DMS153 treated with DMSO at 0.1 percent for 48 hours (cell line): ENCODE data around the gene MBLAC1.

Experiments used
- DNase-seq: peaks from one replicate; lab custom pipeline; 2025; ENCODE audit not compliant: unreplicated experiment; lab: John Stamatoyannopoulos, UW

MBLAC1 gene, protein sequence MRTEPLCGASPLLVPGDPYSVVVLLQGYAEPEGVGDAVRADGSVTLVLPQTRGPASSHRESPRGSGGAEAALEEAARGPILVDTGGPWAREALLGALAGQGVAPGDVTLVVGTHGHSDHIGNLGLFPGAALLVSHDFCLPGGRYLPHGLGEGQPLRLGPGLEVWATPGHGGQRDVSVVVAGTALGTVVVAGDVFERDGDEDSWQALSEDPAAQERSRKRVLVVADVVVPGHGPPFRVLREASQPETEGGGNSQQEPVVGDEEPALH

DNA sequence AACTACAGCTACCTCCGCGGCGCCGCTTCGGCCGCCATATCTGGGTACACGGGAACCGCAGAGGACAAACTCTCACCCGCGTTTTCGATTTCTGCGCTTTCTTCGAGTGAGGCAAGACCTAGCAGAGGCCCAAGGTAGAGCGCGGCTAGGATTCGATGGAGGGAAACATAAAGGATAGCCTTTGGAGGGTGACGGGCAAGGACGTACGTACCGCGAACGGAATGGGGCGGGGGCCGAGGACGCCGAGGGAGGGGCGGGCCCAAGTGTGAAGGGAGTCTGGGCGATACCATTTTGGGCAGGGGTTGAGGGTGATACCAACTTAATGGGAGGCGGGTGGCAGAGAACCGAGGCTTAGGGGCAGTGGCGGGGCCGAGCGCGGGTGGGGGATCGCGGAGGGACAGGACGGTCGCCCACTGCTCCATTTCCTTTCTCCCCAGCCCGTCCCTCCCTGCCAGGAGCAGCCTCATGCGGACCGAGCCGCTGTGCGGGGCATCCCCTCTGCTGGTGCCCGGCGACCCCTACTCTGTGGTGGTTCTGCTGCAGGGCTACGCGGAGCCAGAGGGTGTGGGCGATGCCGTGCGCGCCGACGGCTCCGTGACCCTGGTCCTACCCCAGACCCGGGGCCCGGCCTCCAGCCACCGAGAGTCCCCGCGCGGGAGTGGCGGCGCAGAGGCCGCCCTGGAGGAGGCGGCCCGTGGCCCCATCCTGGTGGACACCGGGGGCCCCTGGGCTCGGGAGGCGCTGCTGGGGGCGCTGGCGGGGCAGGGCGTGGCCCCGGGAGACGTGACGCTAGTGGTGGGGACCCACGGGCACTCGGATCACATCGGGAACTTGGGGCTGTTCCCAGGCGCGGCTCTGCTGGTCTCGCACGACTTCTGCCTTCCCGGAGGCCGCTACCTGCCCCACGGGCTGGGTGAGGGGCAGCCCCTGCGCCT lies at the start of gene MBLAC1:
TSS of gene MBLAC1 (plus strand) at position 37 of the 935 bp plus-strand sequence. CDS start at position 466, 429 bp downstream.
- DNase-seq: peak; percentile 80

GRCh38 chr7:100077205-100077604 lies 49.6 kb upstream of the MBLAC1 start:
- DNase-seq: no peak

DNA sequence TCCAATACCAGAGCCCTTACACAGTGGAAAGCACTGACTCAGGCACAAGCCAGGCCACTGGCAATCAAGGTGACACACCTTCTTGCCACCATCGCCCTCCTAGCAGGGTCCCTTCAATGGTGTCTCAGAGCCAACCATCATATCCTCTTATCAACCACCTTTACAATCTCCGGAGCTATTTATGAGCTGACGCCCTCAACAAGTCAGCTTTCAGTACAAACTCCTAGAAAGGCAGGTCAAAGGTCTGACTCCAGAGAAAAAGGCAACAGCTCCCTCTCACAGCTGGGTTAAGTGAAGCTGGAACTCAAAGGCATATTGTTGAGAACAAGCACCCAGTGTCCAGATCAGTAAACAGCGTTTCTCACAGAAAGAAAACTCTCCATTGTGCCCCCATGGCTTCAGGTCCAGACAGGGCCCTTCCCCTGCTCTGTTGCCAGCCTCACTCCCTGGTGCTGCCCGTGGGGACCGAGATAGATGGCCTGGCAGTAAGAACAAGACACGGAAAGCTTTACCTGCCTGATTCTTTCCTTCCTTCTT lies 47.7 kb upstream of the MBLAC1 start:
- DNase-seq: no peak

DNA sequence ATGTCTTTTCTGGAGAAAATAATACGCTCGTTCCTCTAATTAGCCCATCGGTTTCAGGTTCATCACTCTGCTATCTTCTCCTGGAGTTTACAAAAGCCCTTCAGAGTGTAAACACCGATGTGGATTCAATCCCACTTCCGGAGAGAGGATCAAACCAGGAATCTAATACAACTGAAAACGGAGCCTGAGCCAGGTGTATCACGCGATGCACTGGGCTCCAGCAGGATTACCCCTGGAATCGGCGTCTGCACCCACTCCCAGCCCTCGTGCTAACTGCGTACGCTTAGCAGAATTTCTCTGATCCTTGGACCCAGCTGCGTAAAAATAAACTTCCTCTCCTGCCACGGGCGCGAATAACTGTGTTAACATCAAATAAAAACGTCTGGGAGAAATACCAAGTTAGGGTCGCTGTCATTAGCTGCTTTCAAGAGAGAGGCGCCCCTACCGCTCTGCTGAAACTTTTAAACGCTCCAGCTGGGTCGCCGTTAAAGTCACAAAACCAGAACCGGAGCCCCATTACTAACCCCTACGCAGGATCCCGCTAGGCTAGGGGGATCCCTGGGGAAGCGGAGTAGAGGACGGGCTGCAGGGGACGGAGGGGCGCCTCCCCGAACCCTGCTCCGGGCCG lies 45.7 kb upstream of the MBLAC1 start:
- DNase-seq: peak; percentile 8

GRCh38 chr7:100081535-100082102 lies 45.1 kb upstream of the MBLAC1 start, which contains the start of gene ZNF3:
Gene ZNF3 (minus strand): TSS chr7:100081723. CDS start chr7:100077357, 4,366 bp downstream.
- DNase-seq: peak; percentile 96

- DNase-seq: no peak
These were observed 43.8 kb upstream of the MBLAC1 start for GRCh38 chr7:100082978-100083377.

- no peak for DNase-seq
These were observed 41.3 kb upstream of the MBLAC1 start for GRCh38 chr7:100085515-100085914.

DNA sequence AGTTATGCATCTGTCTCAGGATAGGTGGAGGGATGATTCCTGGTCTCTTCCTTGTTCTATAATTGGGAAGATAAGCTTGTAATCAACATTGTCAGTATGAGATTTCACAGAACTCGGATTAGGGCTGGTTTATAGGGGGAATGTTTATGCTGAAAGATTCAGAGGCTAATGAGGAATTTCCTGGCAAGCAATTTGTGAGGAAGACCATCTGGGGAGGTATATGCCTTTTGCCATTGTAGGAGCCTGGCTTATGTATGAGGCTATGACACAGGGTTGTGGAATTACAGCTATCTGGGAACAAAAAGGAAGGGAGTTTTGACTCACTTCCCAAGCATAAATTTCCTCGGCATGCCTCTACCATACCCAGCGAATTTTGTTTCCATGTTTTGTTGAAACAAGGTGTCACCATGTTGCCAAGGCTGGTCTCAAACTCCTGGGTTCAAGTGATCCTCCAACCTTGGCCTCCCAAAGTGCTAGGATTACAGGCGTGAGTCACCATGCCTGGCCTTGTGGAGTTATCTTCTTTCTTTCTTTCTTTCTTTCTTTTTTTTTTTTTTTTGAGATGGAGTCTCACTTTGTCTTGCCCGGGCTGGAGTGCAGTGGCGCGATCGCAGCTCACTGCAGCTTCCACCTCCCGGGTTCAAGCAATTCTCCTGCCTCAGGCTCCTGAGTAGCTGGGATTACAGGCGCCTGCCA lies 39.6 kb upstream of the MBLAC1 start:
- DNase-seq: no peak

GRCh38 chr7:100088095-100088620 lies 38.6 kb upstream of the MBLAC1 start:
- no peak for DNase-seq

GRCh38 chr7:100088621-100089457 lies 37.9 kb upstream of the MBLAC1 start, which contains the start of gene COPS6:
Gene COPS6 (plus strand): TSS chr7:100088969. CDS start chr7:100088991, 22 bp downstream.
- DNase-seq: peak; percentile 50

GRCh38 chr7:100089458-100090196 lies 37.1 kb upstream of the MBLAC1 start:
- no peak for DNase-seq

DNA sequence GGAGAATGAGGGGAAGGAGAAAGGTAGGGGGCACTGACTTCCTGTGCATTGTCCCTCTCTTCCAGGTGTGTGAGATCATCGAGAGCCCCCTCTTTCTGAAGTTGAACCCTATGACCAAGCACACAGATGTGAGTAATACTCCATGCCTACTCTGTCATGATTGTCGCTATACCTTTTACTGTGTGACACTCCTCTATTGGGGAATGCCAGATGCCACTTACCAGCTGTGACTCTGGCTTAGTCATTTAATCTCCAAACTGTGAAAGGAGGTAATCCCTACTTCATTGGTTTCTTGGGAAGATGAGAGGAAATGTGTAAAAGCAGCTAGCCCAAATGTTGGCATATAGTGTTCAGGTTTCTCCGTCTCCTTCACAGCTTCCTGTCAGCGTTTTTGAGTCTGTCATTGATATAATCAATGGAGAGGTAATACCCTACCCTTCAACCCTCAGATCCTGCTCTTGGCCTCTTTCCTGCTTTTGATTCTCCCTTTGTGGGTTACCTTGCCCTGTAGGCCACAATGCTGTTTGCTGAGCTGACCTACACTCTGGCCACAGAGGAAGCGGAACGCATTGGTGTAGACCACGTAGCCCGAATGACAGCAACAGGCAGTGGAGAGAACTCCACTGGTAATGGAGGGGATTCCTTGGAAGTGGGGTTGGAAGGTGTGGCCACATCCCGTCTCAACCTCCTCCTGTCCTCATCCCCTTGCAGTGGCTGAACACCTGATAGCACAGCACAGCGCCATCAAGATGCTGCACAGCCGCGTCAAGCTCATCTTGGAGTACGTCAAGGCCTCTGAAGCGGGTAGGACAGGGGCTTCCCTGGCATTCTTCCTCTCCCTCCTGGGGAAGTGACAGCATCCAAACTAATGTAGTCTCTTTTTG lies 36.0 kb upstream of the MBLAC1 start:
- no peak for DNase-seq

DNA sequence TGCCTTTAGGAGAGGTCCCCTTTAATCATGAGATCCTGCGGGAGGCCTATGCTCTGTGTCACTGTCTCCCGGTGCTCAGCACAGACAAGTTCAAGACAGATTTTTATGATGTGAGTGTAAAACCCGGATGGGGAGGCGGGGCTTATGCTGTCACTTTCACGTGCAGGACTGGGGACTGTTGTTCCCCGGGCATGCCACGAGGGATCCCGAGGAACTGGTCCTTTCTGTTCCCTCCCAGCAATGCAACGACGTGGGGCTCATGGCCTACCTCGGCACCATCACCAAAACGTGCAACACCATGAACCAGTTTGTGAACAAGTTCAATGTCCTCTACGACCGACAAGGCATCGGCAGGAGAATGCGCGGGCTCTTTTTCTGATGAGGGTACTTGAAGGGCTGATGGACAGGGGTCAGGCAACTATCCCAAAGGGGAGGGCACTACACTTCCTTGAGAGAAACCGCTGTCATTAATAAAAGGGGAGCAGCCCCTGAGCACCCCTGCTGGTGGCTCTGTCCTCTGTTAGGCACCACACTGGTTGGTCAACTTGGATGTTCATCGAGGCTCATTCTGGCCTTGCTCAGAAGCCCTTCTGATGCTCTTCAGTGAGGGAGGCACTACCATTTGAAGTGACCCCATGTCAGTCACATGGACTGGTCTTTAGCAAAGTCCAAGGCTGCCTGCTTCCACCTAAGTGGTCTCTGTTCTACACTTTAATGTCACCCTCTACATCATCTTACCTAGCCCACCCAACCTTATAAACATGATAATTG lies 35.2 kb upstream of the MBLAC1 start:
- DNase-seq: no peak

- no peak for DNase-seq
These were observed 33.7 kb upstream of the MBLAC1 start for GRCh38 chr7:100093054-100093453.

DNA sequence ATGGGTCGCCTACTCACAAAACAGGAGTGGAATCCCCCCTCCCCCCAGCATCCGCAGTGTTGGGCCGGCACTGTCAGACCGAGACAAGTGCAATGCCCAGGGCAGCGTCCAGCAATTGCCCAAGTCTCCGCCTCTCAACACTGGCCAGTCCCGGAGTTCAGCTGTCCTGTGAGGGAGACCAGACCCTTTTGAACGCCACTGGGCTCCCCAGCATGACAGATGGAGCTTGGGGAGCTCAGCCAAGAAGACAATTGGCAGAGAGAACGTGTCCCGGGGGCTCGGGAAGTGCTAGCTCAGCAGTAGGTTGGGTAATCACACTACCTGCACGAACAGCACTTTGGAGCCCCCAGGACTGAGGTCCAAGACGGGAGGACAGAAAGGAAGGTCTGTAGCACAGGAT lies 33.3 kb upstream of the MBLAC1 start:
- no peak for DNase-seq

DNA sequence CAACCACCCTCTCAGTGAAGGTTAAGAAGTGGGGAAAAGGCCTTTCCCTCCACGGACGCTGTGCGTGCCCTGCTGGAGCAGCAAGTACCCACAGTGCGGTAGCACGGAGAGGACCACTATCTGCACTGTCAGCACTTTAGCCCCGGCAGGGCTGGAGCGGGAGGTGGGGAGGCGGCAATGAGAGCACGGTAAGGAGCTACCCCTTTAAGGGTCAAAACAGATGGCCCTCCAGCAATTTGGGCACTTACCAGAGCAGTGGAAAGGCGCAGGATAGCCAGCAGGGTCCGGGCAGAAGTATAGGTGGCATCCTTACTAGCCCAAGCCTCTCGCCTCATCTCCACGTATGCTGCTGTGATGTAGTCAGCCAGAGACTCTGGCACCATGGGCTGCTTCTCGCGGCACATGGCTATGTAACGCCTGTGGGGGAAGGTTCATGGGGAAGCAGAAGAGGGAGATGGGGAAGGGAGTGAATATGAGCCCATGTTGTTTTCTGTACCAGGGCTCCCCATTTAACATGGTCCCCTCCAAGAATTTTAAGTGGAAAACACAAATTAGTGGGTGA lies 32.8 kb upstream of the MBLAC1 start:
- no peak for DNase-seq
